ENCODE data around the gene LYPD1.

- no peak for TF ChIP-seq GATA1 (IDR thresholded peaks at IDR 0.05; ENCODE audit: low read depth, low read length)
- no peak for TF ChIP-seq POLR2A (IDR thresholded peaks at IDR 0.05; ENCODE audit: low read length)
Measured at GRCh38 chr2:132599556-132599955, 70.4 kb downstream of the LYPD1 start.

Data from erythroblast (primary cell).